H1 (cell line): ENCODE measurements around the gene C9orf43. TPM values are rescaled to one million over a fixed set of nuclear protein-coding genes. Genes with fewer than 3 reads are reported as not detected.
"Not testable (repeated sequence)": the region's sequence is repeated elsewhere in the genome, so short reads cannot be mapped to it uniquely, and the experiment has no call there.

Experiments used
- CTCF ChIA-PET: fragments of 300-600 bp; sonication (Branson Sonifier 250); formaldehyde crosslinking; loops from one replicate; lab custom pipeline; 2021; ENCODE audit not compliant: partially characterized antibody; lab: Charles Lee
- POLR2A ChIA-PET: fragments of 300-600 bp; sonication (Branson Sonifier 250); formaldehyde crosslinking; loops from one replicate; lab custom pipeline; 2021; ENCODE audit warnings: inconsistent platforms; ENCODE audit not compliant: partially characterized antibody; lab: Charles Lee
- DNase-seq, 2 experiments: peaks; one replicate each; pipeline versions ENCODE4 v3.0.0 to v3.0.0-alpha.2; 2010 to 2022; ENCODE audit warnings: low spot score in 2 of 2, low read depth in 1 of 2, mixed read lengths in 1 of 2
- FAIRE-seq: peaks from 2 replicates; lab custom pipeline; 2011; peaks lifted over from hg19 to GRCh38; lab: Jason Lieb, UNC
- H2AFZ ChIP-seq: 2 replicates; pipeline ENCODE4 v1.8.1; 2012; ENCODE audit warnings: low read length, inconsistent platforms
- H2AK5ac ChIP-seq: 2 replicates; pipeline ENCODE4 v1.6.1; 2013; ENCODE audit warnings: low read depth, low read length
- H2BK120ac ChIP-seq: replicated peaks from 2 replicates; pipeline ENCODE3; 2013; ENCODE audit warnings: low read depth, low read length, inconsistent platforms
- H2BK12ac ChIP-seq: 2 replicates; pipeline ENCODE4 v1.6.1; 2013; ENCODE audit warnings: low read depth, low read length
- H2BK15ac ChIP-seq: 2 replicates; pipeline ENCODE4 v1.6.1; 2013; ENCODE audit warnings: low read length
- H2BK20ac ChIP-seq: 2 replicates; pipeline ENCODE4 v1.6.1; 2013; ENCODE audit warnings: low read length
- H2BK5ac ChIP-seq: 2 replicates; pipeline ENCODE4 v1.6.1; 2013; ENCODE audit warnings: low read depth, low read length
- H3K14ac ChIP-seq: 2 replicates; pipeline ENCODE4 v1.6.1; 2013; ENCODE audit warnings: inconsistent platforms; ENCODE audit not compliant: insufficient read length
- H3K18ac ChIP-seq: 2 replicates; pipeline ENCODE4 v1.6.1; 2013; ENCODE audit warnings: low read length; ENCODE audit errors: extremely low read depth
- H3K23ac ChIP-seq: 2 replicates; pipeline ENCODE4 v1.6.1; 2013; ENCODE audit warnings: inconsistent platforms; ENCODE audit not compliant: insufficient read length
- H3K23me2 ChIP-seq: 2 replicates; pipeline ENCODE4 v1.6.1; 2013; ENCODE audit warnings: low read depth, low read length
- H3K27ac ChIP-seq: 2 replicates; pipeline ENCODE4 v1.6.1; 2011; ENCODE audit warnings: low read depth, low read length, inconsistent platforms
- H3K27me3 ChIP-seq, 4 experiments: replicated peaks in 1 of 4; 1 replicate in 1 of 4; 2 replicates in 3 of 4; pipeline versions ENCODE4 v1.6.1 to v1.8.1; 2011 to 2013; ENCODE audit warnings: low read length in 3 of 4, mild to moderate bottlenecking in 3 of 4, inconsistent platforms in 2 of 4, mixed read lengths in 2 of 4, moderate library complexity in 1 of 4; ENCODE audit not compliant: control insufficient read depth in 3 of 4, insufficient read depth in 3 of 4; ENCODE audit errors: extremely low read depth in 1 of 4
- H3K36me3 ChIP-seq, 4 experiments: 2 replicates each; pipeline versions ENCODE4 v1.6.1 to v1.8.1; 2011 to 2013; ENCODE audit warnings: mild to moderate bottlenecking in 4 of 4, low read length in 3 of 4, moderate library complexity in 2 of 4, control low read depth in 1 of 4, inconsistent platforms in 1 of 4; ENCODE audit not compliant: insufficient read depth in 4 of 4, control insufficient read depth in 2 of 4
- H3K4ac ChIP-seq: replicated peaks from 2 replicates; pipeline ENCODE3; 2013; ENCODE audit warnings: low read length, low read depth, mixed read lengths, inconsistent platforms; ENCODE audit not compliant: insufficient read length
- H3K4me1 ChIP-seq, 4 experiments: replicated peaks in 1 of 4; 1 replicate in 1 of 4; 2 replicates in 3 of 4; pipeline versions ENCODE4 v1.6.1 to v1.8.1; 2011 to 2013; ENCODE audit warnings: low read length in 3 of 4, inconsistent platforms in 2 of 4, mixed read lengths in 1 of 4; ENCODE audit not compliant: insufficient read depth in 4 of 4, control insufficient read depth in 3 of 4
- H3K4me2 ChIP-seq, 2 experiments: 2 replicates each; pipeline versions ENCODE4 v1.6.1 to v1.8.1; 2011 to 2013; ENCODE audit warnings: low read depth in 2 of 2, low read length in 2 of 2, control low read depth in 1 of 2, inconsistent platforms in 1 of 2, mild to moderate bottlenecking in 1 of 2; ENCODE audit not compliant: insufficient read depth in 1 of 2
- H3K4me3 ChIP-seq, 4 experiments: fragments of 200-600, 300-600 bp in 1 of 4; sonication (generic), shearing (Covaris generic), sonication (Bioruptor Twin) in 1 of 4; 2 replicates each; pipeline versions ENCODE4 v1.5.1 to v1.8.1; 2011 to 2016; ENCODE audit warnings: low read length in 4 of 4, low read depth in 3 of 4, control low read depth in 2 of 4, inconsistent platforms in 2 of 4, mild to moderate bottlenecking in 2 of 4, mixed read lengths in 1 of 4, moderate library complexity in 1 of 4; ENCODE audit not compliant: insufficient read depth in 2 of 4; ENCODE audit errors: extremely low read depth in 1 of 4
- H3K56ac ChIP-seq: replicated peaks from 2 replicates; pipeline ENCODE3; 2013; ENCODE audit warnings: low read depth, mild to moderate bottlenecking, mixed read lengths, low read length, inconsistent platforms; ENCODE audit not compliant: insufficient read length
- H3K79me1 ChIP-seq: 2 replicates; pipeline ENCODE4 v1.6.1; 2013; ENCODE audit warnings: low read depth, low read length, control low read depth
- H3K79me2 ChIP-seq, 2 experiments: 2 replicates each; pipeline versions ENCODE4 v1.6.1 to v1.8.1; 2012 to 2013; ENCODE audit warnings: low read length in 2 of 2, mild to moderate bottlenecking in 2 of 2, inconsistent platforms in 1 of 2; ENCODE audit not compliant: insufficient read depth in 2 of 2, control insufficient read depth in 1 of 2
- H3K9ac ChIP-seq, 4 experiments: replicated peaks in 1 of 4; 1 replicate in 1 of 4; 2 replicates in 3 of 4; pipeline versions ENCODE4 v1.6.1 to v1.8.1; 2011 to 2013; ENCODE audit warnings: low read depth in 3 of 4, low read length in 3 of 4, control low read depth in 2 of 4, mild to moderate bottlenecking in 2 of 4, moderate library complexity in 2 of 4, inconsistent platforms in 1 of 4; ENCODE audit errors: extremely low read depth in 1 of 4
- H3K9me3 ChIP-seq, 2 experiments: 2 replicates each; pipeline versions ENCODE4 v1.6.1 to v1.8.1; 2012 to 2013; ENCODE audit warnings: mild to moderate bottlenecking in 2 of 2, moderate library complexity in 2 of 2, control low read depth in 1 of 2, inconsistent platforms in 1 of 2, low read depth in 1 of 2, low read length in 1 of 2, mixed read lengths in 1 of 2; ENCODE audit not compliant: insufficient read depth in 2 of 2
- H4K20me1 ChIP-seq, 2 experiments: replicated peaks in 1 of 2; 2 replicates each; pipeline versions ENCODE3 to v1.8.1; 2011 to 2013; ENCODE audit warnings: inconsistent platforms in 2 of 2, low read length in 2 of 2, mild to moderate bottlenecking in 1 of 2; ENCODE audit not compliant: insufficient read depth in 2 of 2, control insufficient read depth in 1 of 2
- H4K5ac ChIP-seq: 2 replicates; pipeline ENCODE4 v1.6.1; 2013; ENCODE audit warnings: low read length, low read depth, mixed read lengths, inconsistent platforms; ENCODE audit not compliant: insufficient read length
- H4K8ac ChIP-seq: 2 replicates; pipeline ENCODE4 v1.8.0; 2013; ENCODE audit warnings: mild to moderate bottlenecking, moderate library complexity, low read length, inconsistent platforms; ENCODE audit not compliant: insufficient read depth; ENCODE audit errors: extremely low read depth
- H4K91ac ChIP-seq: replicated peaks from 2 replicates; pipeline ENCODE3; 2013; ENCODE audit warnings: low read length, mixed read lengths, inconsistent platforms; ENCODE audit not compliant: insufficient read length
- KDM5A ChIP-seq: fragments of 200-600 bp; IDR thresholded peaks from 2 replicates; pipeline ENCODE4 v1.7.1; 2012; ENCODE audit warnings: mild to moderate bottlenecking, low read length, inconsistent platforms, mixed read lengths
- TCF12 ChIP-seq: IDR thresholded peaks from 2 replicates; pipeline ENCODE4 v1.6.1; 2011; ENCODE audit warnings: low read depth, mild to moderate bottlenecking, low read length
- whole genome bisulfite sequencing, 2 experiments: shearing (Covaris generic) in 1 of 2; methylation state at CpG; one replicate each; pipeline versions ENCODE4 v1.1.6 to v1.1.7; 2013 to 2015; ENCODE audit warnings: low lambda C conversion rate in 2 of 2, mixed read lengths in 2 of 2, inconsistent platforms in 1 of 2, low coverage in 1 of 2, missing lambda C conversion rate in 1 of 2; ENCODE audit not compliant: insufficient replicate concordance in 2 of 2, insufficient coverage in 1 of 2, insufficient read length in 1 of 2; ENCODE audit errors: extremely low coverage in 1 of 2, missing lambda C conversion rate in 1 of 2; 5-methylcytosine and 5-hydroxymethylcytosine counted together
- polyA plus RNA-seq, 7 experiments: library from polyadenylated mRNA; depleted of rRNA in 3 of 7; stranded (reverse) in 5 of 7; unstranded in 2 of 7; fragments of >200 nt in 5 of 7; fragments of 200-250 nt in 2 of 7; gene quantifications; 1 replicate in 5 of 7; 2 replicates in 1 of 7; 4 replicates in 1 of 7; pipeline versions ENCODE4 v1.2.1 to v1.2.3, GENCODE V29; 2011 to 2013; ENCODE audit warnings: missing spikeins in 2 of 7, mixed read lengths in 2 of 7
- total RNA-seq: library from RNA; stranded (reverse); fragmentation: NEBNext Ultra II Directional; extraction: Animal tissue kit (Norgen Biotek cat#: 25700); gene quantifications from 2 replicates; pipeline ENCODE4 v1.2.1, GENCODE V29; 2021

C9orf43 gene
- total and polyA plus RNA-seq, 2 of the 8 experiments (the other 6 are each of a cell fraction or from before 2014, with no cell fraction given) = 0.35 to 0.52 TPM

DNA sequence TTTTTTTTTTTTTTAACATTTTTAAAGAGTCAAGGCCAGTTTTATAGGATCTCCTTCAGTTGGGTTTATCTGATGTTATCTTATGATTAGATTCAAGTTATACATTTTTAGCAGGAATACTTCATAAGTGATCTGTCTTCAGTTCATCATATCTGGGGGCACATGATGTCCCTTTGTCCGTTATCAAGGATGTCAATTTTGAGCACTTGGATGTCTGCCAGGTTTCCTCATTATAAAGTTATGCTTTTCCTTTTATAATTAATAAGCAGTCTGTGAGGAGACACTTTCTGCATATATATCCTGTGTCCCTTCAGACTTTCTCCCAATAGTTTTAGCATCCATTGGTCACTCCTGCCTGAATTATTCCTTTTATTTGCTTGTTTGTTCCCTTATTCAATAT, 45.6 kb upstream of the C9orf43 start:
- H3K4me3 ChIP-seq = no peak overlapping the region
- DNase-seq (no peak), FAIRE-seq (no peak)
- H3K4me2 ChIP-seq = no peak overlapping the region
- POLR2A ChIA-PET = no interaction called here
- no peaks in the 10 kb centered on the region; a peak in 1 of 7 replicates for H3K4me1 ChIP-seq
- CTCF ChIA-PET = interaction anchor here (0.6 to 1.8 kb wide), 3 partner anchors 8 to 540 kb away, joined by 3 to 5 read pairs (median 3); no protein-coding TSS in a partner anchor
- no peaks in the 10 kb centered on the region for H3K79me2 ChIP-seq
- H2AFZ ChIP-seq = no peak overlapping the region
- H3K79me1 ChIP-seq = no peaks in the 10 kb centered on the region; the same call in 1 of the 2 replicates
- H3K23me2 ChIP-seq = no peaks in the 10 kb centered on the region
- TF ChIP-seq KDM5A (no peak), TCF12 (no peak)
- no peak overlapping the region for H4K5ac ChIP-seq
- H3K9ac ChIP-seq = no peak overlapping the region
- H3K27ac ChIP-seq = no peak overlapping the region
- no peak overlapping the region for H2AK5ac ChIP-seq
- no peaks in the 10 kb centered on the region for H4K20me1 ChIP-seq
- no peak overlapping the region for H2BK20ac ChIP-seq
- H3K56ac ChIP-seq = no peak overlapping the region
- H3K4ac ChIP-seq = no peak overlapping the region
- no peak overlapping the region for H2BK12ac ChIP-seq
- no peaks in the 10 kb centered on the region for H3K27me3 ChIP-seq
- 90% methylated on average over 1 of the region's 1 CpG; no CpG with 5 or more reads in 1 of the 2 experiments for WGBS, 2 experiments
- no peak overlapping the region for H2BK15ac ChIP-seq
- no peak overlapping the region for H4K91ac ChIP-seq
- no peak overlapping the region for H3K23ac ChIP-seq
- H3K9me3 ChIP-seq = no peaks in the 10 kb centered on the region
- H2BK120ac ChIP-seq = no peak overlapping the region
- no peak overlapping the region for H2BK5ac ChIP-seq
- no peak overlapping the region for H3K18ac ChIP-seq
- H4K8ac ChIP-seq = no peak overlapping the region
- no peak overlapping the region for H3K14ac ChIP-seq
- H3K36me3 ChIP-seq = no peaks in the 10 kb centered on the region

DNA sequence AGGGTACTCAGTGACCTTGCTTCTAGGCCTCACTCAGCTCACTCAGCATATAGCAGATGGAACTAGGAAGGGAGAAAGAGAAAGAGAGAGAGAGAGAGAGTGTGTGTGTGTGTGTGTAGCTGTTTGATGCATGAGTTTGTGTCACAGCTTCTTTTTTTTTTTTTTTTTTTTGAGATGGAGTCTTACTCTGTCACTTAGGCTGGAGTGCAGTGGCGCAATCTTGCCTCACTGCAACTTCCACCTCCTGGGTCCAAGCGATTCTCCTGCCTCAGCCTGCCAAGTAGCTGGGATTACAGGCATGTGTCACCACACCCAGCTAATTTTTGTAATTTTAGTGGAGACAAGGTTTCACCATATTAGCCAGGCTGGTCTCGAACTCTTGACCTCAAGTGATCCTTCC, 44.9 kb upstream of the C9orf43 start:
- H3K18ac ChIP-seq, H2BK15ac ChIP-seq, H3K36me3 ChIP-seq, H3K79me1 ChIP-seq, H3K27ac ChIP-seq, H4K8ac ChIP-seq, H2BK20ac ChIP-seq, H2BK120ac ChIP-seq, H3K27me3 ChIP-seq, H3K4ac ChIP-seq, H3K56ac ChIP-seq, POLR2A ChIA-PET, H2BK5ac ChIP-seq, H3K23me2 ChIP-seq, H4K91ac ChIP-seq, FAIRE-seq, H3K4me3 ChIP-seq, H2BK12ac ChIP-seq, H2AK5ac ChIP-seq, H3K4me2 ChIP-seq, H2AFZ ChIP-seq, DNase-seq, H4K5ac ChIP-seq, H3K79me2 ChIP-seq, H3K9me3 ChIP-seq, H3K4me1 ChIP-seq, H3K23ac ChIP-seq, H3K9ac ChIP-seq, H3K14ac ChIP-seq, H4K20me1 ChIP-seq: not testable (repeated sequence)
- CTCF ChIA-PET = interaction anchor here (1.2 to 1.8 kb wide), 3 partner anchors 9 to 46 kb away, joined by 3 to 5 read pairs (median 3); no protein-coding TSS in a partner anchor
- 90% methylated on average over 3 of the region's 3 CpGs; no CpG with 5 or more reads in 1 of the 2 experiments for WGBS, 2 experiments
